Endodermal cell (in vitro differentiated cells): ENCODE results near the gene LMAN2L. TPM values are rescaled to one million over a fixed set of nuclear protein-coding genes. Genes with fewer than 3 reads are reported as not detected.

Experiments
- DNase-seq: peaks from one replicate; pipeline ENCODE4 v3.0.0-alpha.2; 2017
- H3K27ac ChIP-seq: 2 replicates; pipeline ENCODE4 v1.5.1; 2013; ENCODE audit warnings: mild to moderate bottlenecking, low read depth, low read length, moderate library complexity
- H3K27me3 ChIP-seq: 2 replicates; pipeline ENCODE4 v1.6.1; 2013; ENCODE audit warnings: mild to moderate bottlenecking, low read length, moderate library complexity; ENCODE audit not compliant: insufficient read depth, control insufficient read depth, poor library complexity, severe bottlenecking
- H3K36me3 ChIP-seq: 2 replicates; pipeline ENCODE4 v1.7.0; 2013; ENCODE audit warnings: mild to moderate bottlenecking, low read length, moderate library complexity; ENCODE audit not compliant: control insufficient read depth, insufficient read depth
- H3K4me1 ChIP-seq: one replicate; pipeline ENCODE4 v1.7.0; 2013; ENCODE audit warnings: low read length; ENCODE audit not compliant: control insufficient read depth, insufficient read depth
- H3K4me3 ChIP-seq: 2 replicates; pipeline ENCODE4 v1.5.1; 2013; ENCODE audit warnings: mild to moderate bottlenecking, low read length, moderate library complexity
- H3K9ac ChIP-seq: 2 replicates; pipeline ENCODE4 v1.6.1; 2013; ENCODE audit warnings: mild to moderate bottlenecking, low read length, moderate library complexity; ENCODE audit not compliant: poor library complexity, severe bottlenecking; ENCODE audit errors: extremely low read depth
- H3K9me3 ChIP-seq: 2 replicates; pipeline ENCODE4 v1.6.1; 2013; ENCODE audit warnings: mild to moderate bottlenecking, low read length, moderate library complexity; ENCODE audit not compliant: control insufficient read depth
- H3K27ac Mint-ChIP-seq: 2 replicates; pipeline ENCODE4 v1.8.0; 2020; ENCODE audit warnings: mixed read lengths
- H3K27me3 Mint-ChIP-seq: 2 replicates; pipeline ENCODE4 v1.8.0; 2021; ENCODE audit warnings: mild to moderate bottlenecking, mixed read lengths; ENCODE audit not compliant: insufficient read depth
- H3K36me3 Mint-ChIP-seq: 2 replicates; pipeline ENCODE4 v1.8.0; 2020; ENCODE audit warnings: low read depth, mixed read lengths
- H3K4me1 Mint-ChIP-seq: 2 replicates; pipeline ENCODE4 v1.8.0; 2020; ENCODE audit warnings: mixed read lengths
- H3K4me3 Mint-ChIP-seq: 2 replicates; pipeline ENCODE4 v1.8.0; 2020; ENCODE audit warnings: mild to moderate bottlenecking, moderate library complexity, mixed read lengths
- H3K9me3 Mint-ChIP-seq: 2 replicates; pipeline ENCODE4 v1.8.0; 2020; ENCODE audit warnings: mild to moderate bottlenecking, mixed read lengths
- CTCF ChIP-seq: fragments of 200-600 bp; sonication (generic); conservative IDR thresholded peaks from 2 replicates; pipeline ENCODE4 v1.5.0; 2021; ENCODE audit warnings: antibody characterized with exemption, mild to moderate bottlenecking
- WGBS, 2 experiments: methylation state at CpG; one replicate each; pipeline versions ENCODE4 v1.1.5 to v1.1.7; 2013; ENCODE audit warnings: missing lambda C conversion rate in 2 of 2, mixed read lengths in 1 of 2; ENCODE audit not compliant: insufficient coverage in 1 of 2, insufficient read length in 1 of 2; 5-methylcytosine and 5-hydroxymethylcytosine counted together
- total RNA-seq, 2 donors: library from RNA; stranded (reverse); fragmentation: NEBNext Ultra II Directional in 1 of 2; extraction: Animal tissue kit (Norgen Biotek cat#: 25700) in 1 of 2; gene quantifications; 2 replicates in 1 of 2; 3 replicates in 1 of 2; pipeline ENCODE4 v1.2.1, GENCODE V29; 2021

Gene LMAN2L
- total RNA-seq, 2 donors from 2014 or later, result 24.4 to 30.4 TPM

GRCh38 chr2:96692094-96692971 is 47.5 kb downstream of the LMAN2L start:
- Histone ChIP-seq H3K9ac (no peak overlapping the region), H3K4me1 (no peaks in the 10 kb centered on the region), H3K36me3 (no peaks in the 10 kb centered on the region), H3K27me3 (no peaks in the 10 kb centered on the region), H3K4me3 (no peak overlapping the region), H3K9me3 (no peaks in the 10 kb centered on the region), H3K27ac (no peak overlapping the region)
- H3K9me3 Mint-ChIP-seq, result no peaks in the 10 kb centered on the region
- H3K36me3 Mint-ChIP-seq, result no peaks in the 10 kb centered on the region
- 91 to 99% methylated on average over 10 to 14 of the region's 14 CpGs for WGBS, 2 experiments
- H3K27me3 Mint-ChIP-seq, result no peaks in the 10 kb centered on the region
- no peaks in the 10 kb centered on the region for H3K4me1 Mint-ChIP-seq
- peak overlapping the region; percentile 12 for H3K27ac Mint-ChIP-seq
- no peak overlapping the region for H3K4me3 Mint-ChIP-seq
- DNase-seq, result peak; percentile 43
- no peak for TF ChIP-seq CTCF

- no peaks in the 10 kb centered on the region for H3K9me3 ChIP-seq
- no peak for DNase-seq
- TF ChIP-seq CTCF, result no peak
- no peaks in the 10 kb centered on the region for H3K27me3 ChIP-seq
- no peak overlapping the region for H3K27ac ChIP-seq
- Mint-ChIP-seq H3K27ac (no peak overlapping the region), H3K4me3 (no peak overlapping the region), H3K36me3 (no peaks in the 10 kb centered on the region), H3K4me1 (no peaks in the 10 kb centered on the region), H3K27me3 (no peaks in the 10 kb centered on the region), H3K9me3 (no peaks in the 10 kb centered on the region)
- no peak overlapping the region for H3K4me3 ChIP-seq
- whole genome bisulfite sequencing, 2 experiments, result 94 to 99% methylated on average over 22 to 30 of the region's 30 CpGs
- no peaks in the 10 kb centered on the region for H3K4me1 ChIP-seq
- no peaks in the 10 kb centered on the region for H3K36me3 ChIP-seq
- no peak overlapping the region for H3K9ac ChIP-seq
These were observed 48.7 kb downstream of the LMAN2L start for GRCh38 chr2:96691022-96691612.

- Histone ChIP-seq H3K4me3 (no peak overlapping the region), H3K9ac (no peak overlapping the region), H3K9me3 (no peaks in the 10 kb centered on the region), H3K27me3 (no peaks in the 10 kb centered on the region), H3K27ac (no peak overlapping the region), H3K36me3 (no peaks in the 10 kb centered on the region), H3K4me1 (no peaks in the 10 kb centered on the region)
- H3K27ac Mint-ChIP-seq, result no peak overlapping the region
- H3K27me3 Mint-ChIP-seq, result no peaks in the 10 kb centered on the region
- no peaks in the 10 kb centered on the region for H3K4me1 Mint-ChIP-seq
- WGBS, 2 experiments, result 89% methylated on average over 14 to 16 of the region's 16 CpGs
- no peak overlapping the region for H3K4me3 Mint-ChIP-seq
- H3K36me3 Mint-ChIP-seq, result no peaks in the 10 kb centered on the region
- no peak for TF ChIP-seq CTCF
- no peak for DNase-seq
- H3K9me3 Mint-ChIP-seq, result no peaks in the 10 kb centered on the region
These were observed 49.4 kb downstream of the LMAN2L start for GRCh38 chr2:96690306-96691021.
